PC-3 (cell line): ENCODE results near the gene SVIL.

Source experiments
- CTCF ChIP-seq: fragments of 300-600 bp; sonication (generic); conservative IDR thresholded peaks from 2 replicates; pipeline ENCODE4 v1.5.1; 2017; ENCODE audit warnings: antibody characterized with exemption, low read depth, mild to moderate bottlenecking, low read length
- EZH2phosphoT487 ChIP-seq: fragments of 300-600 bp; sonication (generic); IDR thresholded peaks from 2 replicates; pipeline ENCODE4 v1.6.1; 2018; ENCODE audit warnings: mild to moderate bottlenecking, antibody characterized with exemption, low read length, borderline replicate concordance

- no peak for TF ChIP-seq CTCF
- TF ChIP-seq EZH2phosphoT487, result no peak
These were observed 142.0 kb downstream of the SVIL start for GRCh38 chr10:29492774-29493173.
